HG02973 (cell line): ENCODE results near the gene IGSF9.

ENCODE experiments used
- ATAC-seq: cut with Tn5 transposase; IDR thresholded peaks from one replicate; pipeline ENCODE4 v1.9.1; 2021; ENCODE audit warnings: moderate library complexity; ENCODE audit not compliant: unreplicated experiment

The IGSF9 gene

GRCh38 chr1:159877695-159878444 is 67.5 kb downstream of the IGSF9 start:
- no peak for ATAC-seq
